ENCODE data around the gene SCUBE3.
A peak's percentile ranks its signal among the peaks of the same experiment; 100 is the strongest.

SCUBE3 gene

DNA sequence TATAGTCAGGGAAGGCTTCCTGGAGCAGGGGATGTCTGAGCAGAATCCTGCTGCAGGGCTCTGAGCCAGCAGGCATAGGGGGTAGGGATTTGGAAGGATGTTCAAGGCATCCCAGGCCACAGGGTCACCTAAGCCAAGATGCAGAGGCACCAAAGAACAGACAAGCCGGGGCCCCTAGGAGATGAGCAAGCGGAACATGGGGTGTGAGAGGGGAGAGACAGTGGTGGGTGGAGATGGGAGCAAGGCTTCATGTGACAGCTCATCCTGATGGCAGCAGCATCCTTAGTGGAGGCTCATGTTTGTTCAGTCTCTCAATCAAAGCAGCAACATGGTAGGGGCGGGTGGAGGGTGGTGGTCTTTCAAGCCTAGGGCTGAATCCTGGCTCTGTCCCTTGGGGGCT, 42.9 kb upstream of the SCUBE3 start:
- H3K9me3 ChIP-seq (ENCODE audit: insufficient read depth, low read depth, low read length): no peaks in the 10 kb centered on the region
- no peak for TF ChIP-seq EZH2phosphoT487 (IDR thresholded peaks at IDR 0.05; ENCODE audit: borderline replicate concordance)
- no peak for TF ChIP-seq CTCF (conservative IDR thresholded peaks at IDR 0.05; ENCODE audit: low read length)
- H3K27me3 ChIP-seq (ENCODE audit: insufficient read depth, low read length, poor library complexity, severe bottlenecking): no peaks in the 10 kb centered on the region
- no peaks in the 10 kb centered on the region for H4K20me1 ChIP-seq (ENCODE audit: insufficient read depth, low read length, poor library complexity, severe bottlenecking)
- no peaks in the 10 kb centered on the region for H3K36me3 ChIP-seq (ENCODE audit: insufficient read depth, low read length)
- no peak overlapping the region for H3K4me3 ChIP-seq (ENCODE audit: low read length, poor library complexity, severe bottlenecking)
- no peak overlapping the region for H2AFZ ChIP-seq (ENCODE audit: low read length)
- H3K9me2 ChIP-seq (replicated peaks; ENCODE audit: low read depth, low read length): no peaks in the 10 kb centered on the region
- no peaks in the 10 kb centered on the region for H3K4me1 ChIP-seq (ENCODE audit: insufficient read depth, low read length, poor library complexity, severe bottlenecking)
- no peak overlapping the region for H3K9ac ChIP-seq (ENCODE audit: low read depth, low read length, poor library complexity, severe bottlenecking)
- H3K4me2 ChIP-seq (ENCODE audit: low read depth, low read length, poor library complexity, severe bottlenecking): no peak overlapping the region
- no peaks in the 10 kb centered on the region for H3K79me2 ChIP-seq (ENCODE audit: insufficient read depth, low read length)
- no peaks in the 10 kb centered on the region for H3F3A ChIP-seq (ENCODE audit: low read depth)

GRCh38 chr6:35173044-35173426, 40.7 kb upstream of the SCUBE3 start:
- Histone ChIP-seq H2AFZ (ENCODE audit: low read length) (no peak overlapping the region), H4K20me1 (ENCODE audit: insufficient read depth, low read length, poor library complexity, severe bottlenecking) (no peaks in the 10 kb centered on the region), H3K4me2 (ENCODE audit: low read depth, low read length, poor library complexity, severe bottlenecking) (no peak overlapping the region), H3K4me3 (ENCODE audit: low read length, poor library complexity, severe bottlenecking) (no peak overlapping the region), H3K36me3 (ENCODE audit: insufficient read depth, low read length) (no peaks in the 10 kb centered on the region), H3K9me2 (replicated peaks; ENCODE audit: low read depth, low read length) (no peaks in the 10 kb centered on the region), H3K79me2 (ENCODE audit: insufficient read depth, low read length) (no peaks in the 10 kb centered on the region), H3K9ac (ENCODE audit: low read depth, low read length, poor library complexity, severe bottlenecking) (no peak overlapping the region), H3F3A (ENCODE audit: low read depth) (no peaks in the 10 kb centered on the region), H3K4me1 (ENCODE audit: insufficient read depth, low read length, poor library complexity, severe bottlenecking) (no peaks in the 10 kb centered on the region), H3K9me3 (ENCODE audit: insufficient read depth, low read depth, low read length) (no peaks in the 10 kb centered on the region), H3K27me3 (ENCODE audit: insufficient read depth, low read length, poor library complexity, severe bottlenecking) (no peaks in the 10 kb centered on the region)
- TF ChIP-seq CTCF (conservative IDR thresholded peaks at IDR 0.05; ENCODE audit: low read length) (no peak), EZH2phosphoT487 (IDR thresholded peaks at IDR 0.05; ENCODE audit: borderline replicate concordance) (no peak)

DNA sequence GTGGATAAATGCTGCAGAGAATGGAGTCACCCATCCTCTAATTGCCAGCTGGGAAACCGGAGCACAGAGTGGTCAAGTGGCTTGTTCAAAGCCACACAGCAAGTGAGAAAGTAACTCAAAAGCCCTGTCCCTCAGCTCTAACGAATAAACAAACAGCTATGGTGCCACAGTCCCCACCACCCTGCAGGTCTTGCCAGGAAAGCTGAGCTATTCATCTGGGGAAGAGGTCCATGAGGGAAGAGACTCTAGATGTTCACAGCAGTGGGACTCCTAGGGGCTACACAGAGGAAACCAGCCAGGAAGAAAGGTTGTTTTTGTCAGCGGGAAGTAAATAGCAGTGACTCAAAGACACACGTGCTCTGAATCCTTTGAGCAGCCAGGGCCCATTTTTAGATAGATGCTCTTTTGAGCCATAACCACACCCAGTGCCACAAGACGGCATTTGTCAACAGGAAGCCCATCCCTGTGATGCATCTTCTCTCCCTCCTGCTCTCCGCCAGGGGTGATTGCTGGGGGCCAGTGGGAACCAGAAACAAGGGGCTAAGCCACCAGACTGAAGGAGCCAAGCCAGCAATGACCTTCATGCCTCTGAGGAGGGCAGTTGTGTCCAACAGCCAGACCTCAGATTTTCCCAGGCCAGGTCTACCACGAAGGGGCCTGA, 40.2 kb upstream of the SCUBE3 start:
- Histone ChIP-seq H3K4me2 (ENCODE audit: low read depth, low read length, poor library complexity, severe bottlenecking) (no peak overlapping the region), H2AFZ (ENCODE audit: low read length) (peak overlapping the region; percentile 39; the same call in 1 of the 2 replicates), H3K27me3 (ENCODE audit: insufficient read depth, low read length, poor library complexity, severe bottlenecking) (no peaks in the 10 kb centered on the region), H4K20me1 (ENCODE audit: insufficient read depth, low read length, poor library complexity, severe bottlenecking) (no peaks in the 10 kb centered on the region), H3K79me2 (ENCODE audit: insufficient read depth, low read length) (no peaks in the 10 kb centered on the region), H3K9me3 (ENCODE audit: insufficient read depth, low read depth, low read length) (no peaks in the 10 kb centered on the region), H3K9ac (ENCODE audit: low read depth, low read length, poor library complexity, severe bottlenecking) (no peak overlapping the region), H3F3A (ENCODE audit: low read depth) (no peaks in the 10 kb centered on the region), H3K4me1 (ENCODE audit: insufficient read depth, low read length, poor library complexity, severe bottlenecking) (no peaks in the 10 kb centered on the region), H3K4me3 (ENCODE audit: low read length, poor library complexity, severe bottlenecking) (no peak overlapping the region), H3K36me3 (ENCODE audit: insufficient read depth, low read length) (no peaks in the 10 kb centered on the region), H3K9me2 (replicated peaks; ENCODE audit: low read depth, low read length) (no peaks in the 10 kb centered on the region)
- TF ChIP-seq EZH2phosphoT487 (IDR thresholded peaks at IDR 0.05; ENCODE audit: borderline replicate concordance) (no peak), CTCF (conservative IDR thresholded peaks at IDR 0.05; ENCODE audit: low read length) (no peak)
